ENCODE data around the gene FREM2.
A peak's percentile ranks its signal among the peaks of the same experiment; 100 is the strongest.

FREM2 gene

GRCh38 chr13:38872693-38873092 is 185.8 kb downstream of the FREM2 start:
- H3K4me3 ChIP-seq (ENCODE audit: low read depth, low read length), result no peak overlapping the region
- peak; percentile 69 for TF ChIP-seq CTCF (IDR thresholded peaks at IDR 0.05; ENCODE audit: insufficient read depth, low read depth, low read length, missing control alignments)
- peak; percentile 73 for DNase-seq (ENCODE audit: low read depth)

GRCh38 chr13:38875186-38875875 is 188.5 kb downstream of the FREM2 start:
- no peak overlapping the region for H3K4me3 ChIP-seq (ENCODE audit: low read depth, low read length)
- TF ChIP-seq CTCF (IDR thresholded peaks at IDR 0.05; ENCODE audit: insufficient read depth, low read depth, low read length, missing control alignments), result no peak
- DNase-seq (ENCODE audit: low read depth), result no peak

- H3K4me3 ChIP-seq (ENCODE audit: low read depth, low read length), result no peak overlapping the region
- no peak for TF ChIP-seq CTCF (IDR thresholded peaks at IDR 0.05; ENCODE audit: insufficient read depth, low read depth, low read length, missing control alignments)
- no peak for DNase-seq (ENCODE audit: low read depth)
Measured at GRCh38 chr13:38879278-38879677, 192.4 kb downstream of the FREM2 start.

GRCh38 chr13:38879786-38880185 is 192.9 kb downstream of the FREM2 start:
- H3K4me3 ChIP-seq (ENCODE audit: low read depth, low read length), result no peak overlapping the region
- DNase-seq (ENCODE audit: low read depth), result no peak
- TF ChIP-seq CTCF (IDR thresholded peaks at IDR 0.05; ENCODE audit: insufficient read depth, low read depth, low read length, missing control alignments), result no peak

- no peak for TF ChIP-seq CTCF (IDR thresholded peaks at IDR 0.05; ENCODE audit: insufficient read depth, low read depth, low read length, missing control alignments)
- DNase-seq (ENCODE audit: low read depth), result no peak
- no peak overlapping the region for H3K4me3 ChIP-seq (ENCODE audit: low read depth, low read length)
Measured at GRCh38 chr13:38880397-38880796, 193.5 kb downstream of the FREM2 start.

- no peak for DNase-seq (ENCODE audit: low read depth)
- no peak for TF ChIP-seq CTCF (IDR thresholded peaks at IDR 0.05; ENCODE audit: insufficient read depth, low read depth, low read length, missing control alignments)
- no peak overlapping the region for H3K4me3 ChIP-seq (ENCODE audit: low read depth, low read length)
Measured at GRCh38 chr13:38883783-38884182, 196.9 kb downstream of the FREM2 start.

- TF ChIP-seq CTCF (IDR thresholded peaks at IDR 0.05; ENCODE audit: insufficient read depth, low read depth, low read length, missing control alignments), result no peak
- no peak for DNase-seq (ENCODE audit: low read depth)
- H3K4me3 ChIP-seq (ENCODE audit: low read depth, low read length), result no peak overlapping the region
Measured at GRCh38 chr13:38888309-38888708, 201.4 kb downstream of the FREM2 start.

Data from GM12865 (cell line).